HG02884 (cell line): ENCODE data around the gene FAAP20.

Experiments
- ATAC-seq: cut with Tn5 transposase; IDR thresholded peaks from one replicate; pipeline ENCODE4 v1.9.1; 2021; ENCODE audit warnings: mild to moderate bottlenecking, moderate library complexity; ENCODE audit not compliant: unreplicated experiment

The FAAP20 gene

GRCh38 chr1:2212532-2213491, 18.2 kb upstream of the FAAP20 start:
- no peak for ATAC-seq

GRCh38 chr1:2212274-2212531, 17.6 kb upstream of the FAAP20 start:
- no peak for ATAC-seq

- no peak for ATAC-seq
These were observed 16.2 kb upstream of the FAAP20 start for GRCh38 chr1:2210786-2211185.

GRCh38 chr1:2210084-2210653, 15.6 kb upstream of the FAAP20 start:
- no peak for ATAC-seq

- no peak for ATAC-seq
These were observed 15.0 kb upstream of the FAAP20 start for GRCh38 chr1:2209400-2210083.

GRCh38 chr1:2208309-2209239, 14.0 kb upstream of the FAAP20 start:
- no peak for ATAC-seq

- no peak for ATAC-seq
These were observed 12.4 kb upstream of the FAAP20 start for GRCh38 chr1:2206813-2207487.

GRCh38 chr1:2205191-2205952, 10.8 kb upstream of the FAAP20 start:
- no peak for ATAC-seq

GRCh38 chr1:2204415-2205190, 10.0 kb upstream of the FAAP20 start:
- ATAC-seq = no peak

- ATAC-seq = no peak
These were observed 9.3 kb upstream of the FAAP20 start for GRCh38 chr1:2203671-2204414.

- ATAC-seq = no peak
These were observed 8.4 kb upstream of the FAAP20 start for GRCh38 chr1:2202843-2203601.

- no peak for ATAC-seq
These were observed 7.5 kb upstream of the FAAP20 start for GRCh38 chr1:2202008-2202575.

GRCh38 chr1:2201062-2201461, 6.5 kb upstream of the FAAP20 start:
- no peak for ATAC-seq

GRCh38 chr1:2200308-2200943, 5.9 kb upstream of the FAAP20 start:
- no peak for ATAC-seq

GRCh38 chr1:2199042-2199810, 4.7 kb upstream of the FAAP20 start:
- ATAC-seq = peak; percentile 36

- ATAC-seq = no peak
These were observed 4.0 kb upstream of the FAAP20 start for GRCh38 chr1:2198571-2198970.
